Measurements from ENCODE around the gene GPATCH3. TPM values are rescaled to one million over a fixed set of nuclear protein-coding genes. Genes with fewer than 3 reads are reported as not detected.
"Not testable (repeated sequence)": the region's sequence is repeated elsewhere in the genome, so short reads cannot be mapped to it uniquely, and the experiment has no call there.

GPATCH3 gene
- total and polyA plus RNA-seq, 8 donors: 10.0 to 17.1 (median 14.4) TPM

DNA sequence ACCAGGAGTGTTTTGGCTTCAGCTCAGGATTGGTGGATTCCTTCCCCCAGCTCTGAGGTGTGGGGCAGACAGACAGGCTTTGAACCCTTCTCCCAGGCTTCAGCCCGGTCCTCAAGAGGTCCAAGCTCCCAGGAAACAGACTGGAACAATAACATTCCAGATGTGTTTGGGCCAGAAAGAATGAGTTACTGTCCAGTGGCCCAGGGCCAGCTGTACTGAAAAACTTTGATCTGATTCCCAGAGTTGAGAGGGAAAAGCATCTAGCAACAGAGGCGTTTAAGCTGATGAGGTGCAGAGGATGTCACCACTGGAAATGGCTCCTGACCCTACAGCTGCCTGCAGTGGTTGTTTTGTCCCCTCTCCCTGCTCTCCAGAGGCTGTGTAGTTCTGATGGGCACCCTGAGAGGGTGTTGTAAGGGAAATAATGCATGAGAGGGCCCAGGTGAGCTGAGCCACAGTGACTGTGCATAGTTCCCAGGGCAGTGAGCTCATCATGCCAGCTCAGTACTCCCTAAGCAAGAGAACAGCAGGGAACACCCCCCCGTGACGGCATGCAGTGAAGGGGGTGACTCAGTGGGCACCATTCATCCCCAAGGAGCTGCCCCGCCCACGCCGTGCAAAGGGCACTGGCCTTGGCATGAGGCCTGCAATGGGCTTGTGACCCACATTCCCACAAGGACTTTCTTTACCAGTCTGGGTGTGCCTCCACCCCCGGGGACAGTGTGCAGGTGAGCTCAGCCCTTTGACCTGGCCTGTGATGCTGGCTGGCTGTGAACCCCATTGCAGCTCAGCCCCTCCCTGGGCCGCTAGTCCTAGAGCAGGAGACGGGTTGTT is 51.1 kb downstream of the GPATCH3 start:
- ATAC-seq (peak; percentile 85), DNase-seq (peak; percentile 39 to 90 (median 71))
- intact Hi-C loops (cut with DNase I): no loop called here
- H3K9me3 ChIP-seq: no peaks in the 10 kb centered on the region
- H3K4me1 ChIP-seq: peaks cover 0 to 20% of the 10 kb centered on the region in 2 donors
- H3K36me3 ChIP-seq: peaks cover 0 to 78% of the 10 kb centered on the region in 2 donors
- no peaks in the 10 kb centered on the region for H3K27me3 ChIP-seq
- TF ChIP-seq, protein P1, sequence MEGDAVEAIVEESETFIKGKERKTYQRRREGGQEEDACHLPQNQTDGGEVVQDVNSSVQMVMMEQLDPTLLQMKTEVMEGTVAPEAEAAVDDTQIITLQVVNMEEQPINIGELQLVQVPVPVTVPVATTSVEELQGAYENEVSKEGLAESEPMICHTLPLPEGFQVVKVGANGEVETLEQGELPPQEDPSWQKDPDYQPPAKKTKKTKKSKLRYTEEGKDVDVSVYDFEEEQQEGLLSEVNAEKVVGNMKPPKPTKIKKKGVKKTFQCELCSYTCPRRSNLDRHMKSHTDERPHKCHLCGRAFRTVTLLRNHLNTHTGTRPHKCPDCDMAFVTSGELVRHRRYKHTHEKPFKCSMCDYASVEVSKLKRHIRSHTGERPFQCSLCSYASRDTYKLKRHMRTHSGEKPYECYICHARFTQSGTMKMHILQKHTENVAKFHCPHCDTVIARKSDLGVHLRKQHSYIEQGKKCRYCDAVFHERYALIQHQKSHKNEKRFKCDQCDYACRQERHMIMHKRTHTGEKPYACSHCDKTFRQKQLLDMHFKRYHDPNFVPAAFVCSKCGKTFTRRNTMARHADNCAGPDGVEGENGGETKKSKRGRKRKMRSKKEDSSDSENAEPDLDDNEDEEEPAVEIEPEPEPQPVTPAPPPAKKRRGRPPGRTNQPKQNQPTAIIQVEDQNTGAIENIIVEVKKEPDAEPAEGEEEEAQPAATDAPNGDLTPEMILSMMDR (IDR thresholded peaks at IDR 0.05): no peak
- no peak overlapping the region for H3K4me3 ChIP-seq
- peak overlapping the region; percentile 41 to 53 for H3K27ac ChIP-seq

DNA sequence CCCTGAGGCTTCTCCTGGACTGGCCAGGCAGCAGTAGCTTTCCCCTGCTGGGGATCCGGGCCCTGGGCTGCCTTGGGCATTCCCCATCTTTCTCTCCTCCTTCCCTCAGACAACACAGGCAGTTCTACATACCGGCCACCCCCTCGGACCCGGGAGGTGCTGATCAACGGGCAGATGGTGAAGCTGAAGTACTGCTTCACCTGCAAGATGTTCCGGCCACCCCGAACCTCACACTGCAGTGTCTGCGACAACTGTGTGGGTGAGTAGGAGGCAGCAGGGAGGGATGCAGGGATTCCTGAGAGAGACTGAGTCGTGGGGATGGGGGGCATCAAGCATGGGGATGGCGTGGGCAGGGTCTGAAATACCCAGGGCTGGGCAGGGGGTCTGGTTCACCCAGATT is 51.8 kb downstream of the GPATCH3 start:
- intact Hi-C loops (cut with DNase I): no loop called here
- H3K36me3 ChIP-seq: peaks cover 0 to 78% of the 10 kb centered on the region in 2 donors

DNA sequence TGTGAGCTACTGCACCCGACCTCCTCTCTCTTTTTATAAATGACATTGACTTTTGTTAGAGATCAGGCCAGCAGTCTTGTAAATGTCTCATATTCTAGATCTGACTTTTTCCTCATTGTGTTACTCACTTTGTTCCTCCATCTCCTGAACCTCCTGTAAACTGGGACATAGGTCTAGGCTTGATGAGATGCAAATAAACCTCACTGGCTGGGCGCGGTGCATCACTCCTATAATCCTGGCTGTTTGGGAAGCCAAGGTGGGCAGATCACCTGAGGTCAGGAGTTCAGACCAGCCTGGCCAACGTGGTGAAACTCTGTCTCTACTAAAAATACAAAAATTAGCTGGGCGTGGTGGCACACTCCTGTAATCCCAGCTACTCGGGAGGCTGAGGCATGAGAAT is 52.4 kb downstream of the GPATCH3 start:
- Histone ChIP-seq H3K36me3 (peaks cover 0 to 78% of the 10 kb centered on the region in 2 donors), H3K4me1 (peaks cover 0 to 15% of the 10 kb centered on the region in 2 donors)
- H3K27ac ChIP-seq; H3K9me3 ChIP-seq; ATAC-seq; H3K27me3 ChIP-seq; intact Hi-C loops (cut with DNase I); H3K4me3 ChIP-seq; DNase-seq: not testable (repeated sequence)

More for the DNA sequence above, 51.8 kb downstream of the GPATCH3 start:
- no peak for ATAC-seq
- no peaks in the 10 kb centered on the region for H3K9me3 ChIP-seq
- peak overlapping the region; percentile 41 to 53 for H3K27ac ChIP-seq
- H3K4me3 ChIP-seq: no peak overlapping the region
- TF ChIP-seq, protein P1 (IDR thresholded peaks at IDR 0.05): no peak
- no peak for DNase-seq
- no peaks in the 10 kb centered on the region for H3K27me3 ChIP-seq
- peaks cover 0 to 20% of the 10 kb centered on the region in 2 donors for H3K4me1 ChIP-seq

DNA sequence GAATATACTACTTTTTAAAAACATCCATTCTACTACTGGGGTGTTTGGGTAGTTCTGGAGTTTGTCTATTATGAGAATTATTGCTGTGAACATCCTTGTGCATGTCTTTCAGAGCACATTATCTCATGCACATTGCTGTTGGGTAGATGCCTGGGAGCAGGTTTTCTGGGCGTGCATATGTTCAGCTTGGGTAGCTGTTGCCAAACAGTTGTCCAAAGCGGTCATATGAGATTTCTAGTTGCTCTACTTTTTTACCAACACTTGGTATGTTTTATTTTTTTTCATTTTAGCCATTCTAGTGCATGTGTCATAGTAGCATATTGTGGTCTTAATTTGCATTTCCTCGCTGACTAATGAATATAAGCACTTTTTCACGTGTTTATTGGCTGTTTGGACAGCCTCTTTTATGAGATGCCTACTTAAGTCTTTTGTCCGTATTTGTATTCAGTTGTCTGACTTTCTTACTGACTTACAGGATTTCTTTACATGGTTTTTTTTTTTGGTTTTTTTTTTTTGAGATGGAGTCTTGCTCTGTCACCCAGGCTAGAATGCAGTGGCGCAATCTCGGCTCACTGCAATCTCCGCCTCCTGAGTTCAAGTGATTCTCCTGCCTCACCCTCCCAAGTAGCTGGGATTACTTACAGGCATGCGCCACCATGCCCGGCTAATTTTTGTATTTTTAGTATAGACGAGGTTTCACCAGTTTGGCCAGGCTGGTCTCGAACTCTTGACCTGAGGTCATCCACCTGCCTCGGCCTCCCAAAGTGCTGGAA is 55.7 kb downstream of the GPATCH3 start:
- H3K4me3 ChIP-seq: no peak overlapping the region
- TF ChIP-seq, protein P1 (IDR thresholded peaks at IDR 0.05): no peak
- ATAC-seq (no peak), DNase-seq (no peak)
- no peaks in the 10 kb centered on the region for H3K9me3 ChIP-seq
- no peaks in the 10 kb centered on the region for H3K27me3 ChIP-seq
- H3K36me3 ChIP-seq: peaks cover 0 to 77% of the 10 kb centered on the region in 2 donors
- H3K27ac ChIP-seq: no peak overlapping the region
- intact Hi-C loops (cut with DNase I): no loop called here
- H3K4me1 ChIP-seq: peaks cover 0 to 15% of the 10 kb centered on the region in 2 donors

Other genes starting within 250 kb of the GPATCH3 start
- gene ARID1A, start 204.5 kb downstream of the GPATCH3 start, total RNA-seq: 10 to 100 TPM; 65.5 to 71.4 TPM
- 100 to 1,000 TPM in 3 of 6 donors, 10 to 100 TPM in 3; 94.5 to 106 (median 100) TPM for gene ARID1A, start 204.5 kb downstream of the GPATCH3 start, polyA plus RNA-seq (ENCODE audit: insufficient read length in 6 of 6)
- gene PIGV, start 112.5 kb downstream of the GPATCH3 start, total RNA-seq: 10 to 100 TPM; 15.4 to 16.9 TPM
- gene PIGV, start 112.5 kb downstream of the GPATCH3 start, polyA plus RNA-seq (ENCODE audit: insufficient read length in 6 of 6): 10 to 100 TPM; 14.5 to 18.0 (median 16.0) TPM
- 10 to 100 TPM; 22.8 to 33.4 TPM for gene ZDHHC18, start 73.8 kb downstream of the GPATCH3 start, total RNA-seq
- gene ZDHHC18, start 73.8 kb downstream of the GPATCH3 start, polyA plus RNA-seq (ENCODE audit: insufficient read length in 6 of 6): 10 to 100 TPM; 21.2 to 26.5 (median 24.2) TPM
- gene SFN, start 37.3 kb downstream of the GPATCH3 start, total RNA-seq: 100 to 1,000 TPM; 130 to 192 TPM
- gene SFN, start 37.3 kb downstream of the GPATCH3 start, polyA plus RNA-seq (ENCODE audit: insufficient read length in 6 of 6): 1 to 10 TPM in 1 of 6 donors, under 1 TPM in 5; 0.49 to 1.0 (median 0.64) TPM
- 10 to 100 TPM; 23.5 to 25.1 TPM for gene GPN2, start 10.2 kb downstream of the GPATCH3 start, total RNA-seq
- 10 to 100 TPM; 27.7 to 34.1 (median 31.6) TPM for gene GPN2, start 10.2 kb downstream of the GPATCH3 start, polyA plus RNA-seq (ENCODE audit: insufficient read length in 6 of 6)
- 1 to 10 TPM; 1.2 to 7.8 TPM for gene NR0B2, start 13.5 kb upstream of the GPATCH3 start, total RNA-seq
- 1 to 10 TPM; 2.4 to 5.4 (median 3.8) TPM for gene NR0B2, start 13.5 kb upstream of the GPATCH3 start, polyA plus RNA-seq (ENCODE audit: insufficient read length in 6 of 6)
- 10 to 100 TPM; 56.2 to 65.8 TPM for gene NUDC, start 21.3 kb upstream of the GPATCH3 start, total RNA-seq
- gene NUDC, start 21.3 kb upstream of the GPATCH3 start, polyA plus RNA-seq (ENCODE audit: insufficient read length in 6 of 6): 10 to 100 TPM; 66.5 to 94.6 (median 73.4) TPM
- 10 to 100 TPM in 1 of 2 donors, 1 to 10 TPM in 1; 8.6 to 12.1 TPM for gene KDF1, start 60.0 kb upstream of the GPATCH3 start, total RNA-seq
- gene KDF1, start 60.0 kb upstream of the GPATCH3 start, polyA plus RNA-seq (ENCODE audit: insufficient read length in 6 of 6): 1 to 10 TPM; 6.7 to 8.0 (median 7.8) TPM
- gene TRNP1, start 93.2 kb upstream of the GPATCH3 start, total RNA-seq: 10 to 100 TPM; 23.4 to 27.7 TPM
- 1 to 10 TPM; 1.6 to 3.5 (median 2.8) TPM for gene TRNP1, start 93.2 kb upstream of the GPATCH3 start, polyA plus RNA-seq (ENCODE audit: insufficient read length in 6 of 6)
- gene TENT5B, start 112.4 kb upstream of the GPATCH3 start, total RNA-seq: 10 to 100 TPM; 22.9 to 27.3 TPM
- gene TENT5B, start 112.4 kb upstream of the GPATCH3 start, polyA plus RNA-seq (ENCODE audit: insufficient read length in 6 of 6): 1 to 10 TPM; 1.5 to 2.7 (median 2.0) TPM

Measured in left lung (tissue), 10 donors.